NCI-H1436 (cell line): Measurements from ENCODE around the gene GPR39.

Experiments
- DNase-seq: peaks from one replicate; lab custom pipeline; 2025; lab: John Stamatoyannopoulos, UW

GPR39 gene

DNA sequence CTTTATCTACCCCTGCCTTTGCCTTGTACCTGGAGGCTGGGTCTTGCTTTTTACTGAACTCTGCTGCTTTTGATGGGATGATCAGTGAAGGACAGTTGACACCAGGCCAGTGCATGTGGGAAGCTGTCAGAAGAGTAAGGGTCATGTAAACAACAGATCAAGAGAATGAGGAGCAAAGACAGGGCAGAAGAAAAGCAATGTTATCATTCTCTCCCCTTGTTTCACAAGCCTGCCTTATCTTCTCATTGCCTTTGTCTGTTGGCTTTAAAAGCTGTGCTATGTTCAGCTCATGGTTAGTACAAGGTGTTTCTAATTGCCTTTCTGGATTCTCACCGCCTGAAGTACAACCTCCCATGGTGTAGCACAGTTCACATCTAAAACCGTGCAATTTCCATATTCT is 225.8 kb downstream of the GPR39 start:
- no peak for DNase-seq

DNA sequence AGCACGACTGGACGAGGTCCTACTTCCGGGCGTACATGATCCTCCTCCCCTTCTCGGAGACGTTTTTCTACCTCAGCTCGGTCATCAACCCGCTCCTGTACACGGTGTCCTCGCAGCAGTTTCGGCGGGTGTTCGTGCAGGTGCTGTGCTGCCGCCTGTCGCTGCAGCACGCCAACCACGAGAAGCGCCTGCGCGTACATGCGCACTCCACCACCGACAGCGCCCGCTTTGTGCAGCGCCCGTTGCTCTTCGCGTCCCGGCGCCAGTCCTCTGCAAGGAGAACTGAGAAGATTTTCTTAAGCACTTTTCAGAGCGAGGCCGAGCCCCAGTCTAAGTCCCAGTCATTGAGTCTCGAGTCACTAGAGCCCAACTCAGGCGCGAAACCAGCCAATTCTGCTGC is 228.6 kb downstream of the GPR39 start:
- no peak for DNase-seq

DNA sequence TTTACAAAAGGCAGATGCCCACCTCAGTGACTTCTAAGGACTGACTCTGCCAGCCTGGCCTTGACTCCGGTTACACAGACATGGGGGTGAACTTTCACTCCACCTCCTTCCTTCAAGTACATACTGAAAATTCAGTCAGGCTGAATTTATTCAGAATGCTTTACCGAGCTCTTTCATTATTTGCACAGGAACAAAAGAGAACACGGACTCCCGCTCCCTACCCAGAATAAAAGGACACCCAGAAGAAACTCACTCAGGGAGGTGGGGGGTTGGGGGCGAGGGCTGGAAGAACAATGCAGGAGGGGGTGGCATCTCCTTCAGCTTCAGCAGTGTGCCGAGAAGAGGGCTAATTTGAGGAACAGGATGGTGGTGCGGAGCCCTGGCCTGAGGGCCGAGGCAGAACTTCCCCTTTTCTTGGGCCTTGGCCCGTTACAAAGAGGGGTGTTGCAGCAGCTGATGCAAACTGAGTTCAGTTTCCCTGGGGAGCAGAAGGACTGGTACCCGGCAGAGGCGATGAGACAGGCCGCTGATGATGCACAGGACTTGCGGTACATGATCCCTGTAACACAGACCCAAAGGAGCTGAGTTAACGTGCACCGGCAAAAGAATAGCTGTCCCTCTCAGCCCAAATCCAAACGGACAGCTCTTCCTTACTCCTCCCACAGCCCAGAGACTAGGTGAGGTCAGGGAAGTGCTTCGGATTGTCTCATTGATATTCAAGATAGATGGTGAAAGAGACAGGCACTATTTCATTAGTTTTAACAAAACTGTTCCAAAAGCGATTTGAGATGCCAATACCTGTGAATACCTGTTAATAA is 229.3 kb downstream of the GPR39 start:
- no peak for DNase-seq

GRCh38 chr2:132646540-132647108 is 230.0 kb downstream of the GPR39 start:
- no peak for DNase-seq

DNA sequence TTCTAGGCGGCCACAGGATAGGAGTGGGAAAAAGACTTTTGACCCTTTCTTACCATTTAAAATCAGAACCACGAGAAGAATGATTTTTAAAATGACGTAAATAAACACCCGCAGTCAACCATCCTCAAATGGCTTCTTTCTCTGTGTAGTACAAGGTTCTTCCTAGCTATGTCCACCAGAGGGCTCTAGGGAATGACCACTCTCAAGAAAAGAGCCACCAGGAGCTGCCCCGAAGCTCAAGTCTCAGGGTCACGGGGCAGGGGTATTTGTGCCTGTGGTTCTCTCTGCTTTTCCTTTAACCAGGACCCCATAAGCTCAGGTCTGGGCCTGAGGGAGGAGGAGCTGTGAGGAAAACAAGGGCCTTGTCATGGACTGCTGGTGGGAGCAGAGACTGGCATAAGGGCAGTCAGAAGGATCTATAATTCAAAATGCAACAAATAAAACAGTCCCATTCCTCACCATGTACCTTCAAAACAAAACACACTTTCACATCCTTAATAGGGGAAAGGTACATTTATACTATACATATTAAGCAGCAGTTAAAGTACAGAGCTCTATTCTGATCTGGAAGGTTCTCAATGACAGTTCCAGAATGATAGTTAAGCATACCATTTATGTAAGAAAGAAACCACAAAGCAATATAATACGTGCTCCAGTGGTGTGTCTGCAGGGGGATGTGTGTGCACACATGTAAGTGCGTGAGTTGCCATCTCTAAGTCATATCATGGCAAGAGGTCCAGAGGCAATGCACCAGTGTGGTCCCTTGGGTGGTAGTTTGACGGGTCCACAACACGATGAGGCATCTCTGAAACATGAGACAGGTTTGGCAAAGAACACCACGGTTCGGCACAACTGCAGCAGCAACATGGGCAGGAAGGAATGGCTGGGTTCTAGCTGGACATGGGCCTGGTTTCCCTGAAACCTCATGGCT is 234.8 kb downstream of the GPR39 start:
- DNase-seq, result peak; percentile 23

DNA sequence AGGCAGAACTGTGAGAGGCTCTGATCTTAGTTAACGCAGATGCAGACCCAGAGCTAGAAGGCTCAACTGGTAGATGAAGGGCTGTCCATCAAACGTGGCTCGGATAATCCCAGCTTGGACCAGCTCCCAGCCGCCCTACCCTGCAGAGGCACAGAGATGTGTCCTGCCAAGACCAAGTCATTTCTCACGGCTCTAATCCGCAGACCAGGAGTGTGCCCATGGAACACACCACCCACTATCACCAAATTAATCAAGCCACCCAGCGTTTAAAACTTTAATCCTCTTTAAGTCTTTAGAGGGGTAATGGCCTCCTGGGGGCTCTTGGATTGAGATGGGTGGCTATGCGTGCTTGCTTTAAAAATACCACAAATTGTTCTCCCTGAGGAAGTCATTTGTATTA is 235.9 kb downstream of the GPR39 start:
- no peak for DNase-seq

DNA sequence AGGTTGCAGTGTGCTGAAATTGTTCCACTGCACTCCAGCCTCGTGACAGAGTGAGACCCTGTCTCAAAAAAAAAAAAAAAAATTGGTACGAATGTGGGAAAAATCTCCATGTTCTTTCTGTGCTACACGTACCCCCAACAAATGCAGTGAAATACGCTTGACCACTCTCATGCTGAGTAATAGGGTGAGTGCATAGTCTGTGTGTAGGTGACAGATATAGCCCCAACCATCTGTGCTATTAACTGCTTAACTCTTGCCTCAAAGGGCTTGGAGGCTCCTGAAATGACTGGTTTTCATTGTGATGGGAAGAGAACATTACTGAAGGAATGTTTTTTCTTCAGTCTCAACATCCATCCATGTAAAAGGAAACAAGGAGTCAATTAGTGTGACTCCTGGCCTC is 237.7 kb downstream of the GPR39 start:
- no peak for DNase-seq

DNA sequence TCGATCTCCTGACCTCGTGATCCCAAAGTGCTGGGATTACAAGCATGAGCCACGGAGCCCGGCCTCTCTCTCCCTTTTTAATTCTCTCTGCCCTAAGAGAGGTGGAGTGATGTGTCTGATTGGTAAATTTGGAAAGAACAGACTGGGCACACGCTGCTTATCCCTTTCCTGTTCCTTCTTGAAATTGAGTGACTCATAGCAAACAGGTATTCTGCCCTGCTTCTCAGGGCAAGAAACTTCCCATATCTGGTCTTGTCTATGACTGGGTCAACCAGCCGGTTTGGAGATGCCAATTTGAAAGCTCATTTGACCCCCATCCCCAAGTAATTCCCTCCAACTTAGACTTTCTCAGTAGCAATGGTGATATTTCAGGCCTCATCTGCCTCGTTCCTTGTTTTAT is 238.4 kb downstream of the GPR39 start:
- DNase-seq, result no peak

- no peak for DNase-seq
Measured at GRCh38 chr2:132656266-132656975, 239.8 kb downstream of the GPR39 start.

DNA sequence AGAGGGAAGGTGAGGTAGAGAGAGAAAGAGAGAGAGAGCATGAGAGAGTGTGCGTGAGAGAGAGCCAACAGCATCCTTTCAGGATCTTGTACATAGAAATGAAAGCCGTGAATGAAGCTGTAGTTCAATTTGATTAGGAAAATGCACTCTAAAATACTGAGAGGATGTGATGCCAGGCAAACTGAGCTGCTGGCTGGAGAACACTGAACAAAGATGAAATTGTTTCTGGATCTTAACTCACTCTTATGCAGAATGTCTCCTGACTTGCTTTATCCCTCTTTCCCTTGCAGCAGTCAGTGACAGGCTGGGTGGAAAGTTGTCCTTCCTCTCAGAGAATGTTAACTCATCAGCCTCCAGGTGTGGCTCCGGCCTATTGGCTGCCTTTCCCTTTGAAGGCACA is 242.7 kb downstream of the GPR39 start:
- DNase-seq, result no peak

DNA sequence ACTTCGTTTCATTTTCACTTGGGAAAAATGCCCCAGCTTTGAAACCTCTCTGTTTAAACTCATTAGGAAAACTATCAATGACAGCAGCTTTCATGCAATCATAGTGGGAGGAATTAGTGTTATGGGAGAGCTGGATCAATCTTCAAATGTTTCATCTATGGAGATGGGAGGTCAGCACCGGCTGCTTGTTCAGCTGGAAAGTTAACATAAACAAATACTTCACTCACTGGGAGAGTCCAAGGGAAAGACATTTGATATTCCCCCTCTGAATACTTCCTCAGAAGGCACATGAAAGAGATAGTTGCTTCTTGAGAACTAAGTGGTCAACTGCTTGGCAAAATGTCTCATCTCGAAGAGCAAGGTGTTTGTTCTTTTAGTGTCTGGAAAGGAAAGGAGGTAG is 246.1 kb downstream of the GPR39 start:
- DNase-seq, result no peak

DNA sequence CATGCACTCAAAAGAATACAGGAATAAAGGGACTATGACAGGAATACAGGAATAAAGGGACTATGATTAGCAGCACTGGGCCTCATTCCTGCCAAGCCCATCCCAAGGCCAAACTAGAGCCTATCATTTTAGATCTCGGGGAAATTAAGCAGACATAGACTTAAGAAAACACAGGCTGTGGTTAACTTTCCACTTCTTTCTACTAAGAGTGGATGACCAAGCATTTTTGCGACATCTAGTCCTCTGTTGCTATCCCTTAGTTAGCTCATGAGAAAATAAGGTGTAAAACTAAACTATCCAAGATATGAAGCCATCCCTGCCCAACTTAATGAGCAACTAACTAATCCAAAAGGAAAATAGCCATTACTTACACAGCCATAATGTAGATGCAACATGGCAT is 247.5 kb downstream of the GPR39 start:
- DNase-seq, result no peak

- DNase-seq, result no peak
Measured at GRCh38 chr2:132665401-132666140, 249.0 kb downstream of the GPR39 start.

GRCh38 chr2:132667706-132668105 is 251.1 kb downstream of the GPR39 start:
- DNase-seq, result no peak

DNA sequence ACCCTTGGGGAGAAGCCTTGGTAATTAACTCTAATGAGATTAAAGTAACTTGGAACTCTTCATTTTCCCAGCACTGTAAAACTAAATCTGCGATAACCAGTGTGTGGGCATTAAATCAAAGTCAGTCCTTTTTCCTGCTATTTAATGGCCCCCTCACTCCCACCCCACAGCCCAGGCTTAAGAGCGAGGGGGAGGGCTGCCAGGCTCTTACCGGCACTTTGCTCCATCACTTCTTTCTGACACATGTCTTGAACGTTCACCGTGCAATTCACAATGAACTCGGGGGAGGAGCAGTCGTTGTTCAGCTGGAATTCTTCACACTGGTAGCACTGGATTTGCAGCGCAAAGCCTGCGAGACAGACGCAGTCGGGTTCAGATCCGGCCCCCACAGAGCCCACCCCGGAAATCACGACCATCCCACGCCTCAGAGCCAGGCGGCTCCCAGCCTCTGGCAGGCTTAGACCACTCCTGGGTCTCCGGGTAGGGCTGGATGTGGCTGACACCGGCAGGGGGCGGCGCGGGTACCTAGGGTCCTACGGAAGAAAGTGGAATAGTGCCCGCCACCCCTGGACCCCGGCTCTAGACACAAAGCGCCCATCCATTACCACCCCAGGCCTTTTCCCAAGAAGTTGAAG is 251.7 kb downstream of the GPR39 start:
- peak; percentile 15 for DNase-seq

DNA sequence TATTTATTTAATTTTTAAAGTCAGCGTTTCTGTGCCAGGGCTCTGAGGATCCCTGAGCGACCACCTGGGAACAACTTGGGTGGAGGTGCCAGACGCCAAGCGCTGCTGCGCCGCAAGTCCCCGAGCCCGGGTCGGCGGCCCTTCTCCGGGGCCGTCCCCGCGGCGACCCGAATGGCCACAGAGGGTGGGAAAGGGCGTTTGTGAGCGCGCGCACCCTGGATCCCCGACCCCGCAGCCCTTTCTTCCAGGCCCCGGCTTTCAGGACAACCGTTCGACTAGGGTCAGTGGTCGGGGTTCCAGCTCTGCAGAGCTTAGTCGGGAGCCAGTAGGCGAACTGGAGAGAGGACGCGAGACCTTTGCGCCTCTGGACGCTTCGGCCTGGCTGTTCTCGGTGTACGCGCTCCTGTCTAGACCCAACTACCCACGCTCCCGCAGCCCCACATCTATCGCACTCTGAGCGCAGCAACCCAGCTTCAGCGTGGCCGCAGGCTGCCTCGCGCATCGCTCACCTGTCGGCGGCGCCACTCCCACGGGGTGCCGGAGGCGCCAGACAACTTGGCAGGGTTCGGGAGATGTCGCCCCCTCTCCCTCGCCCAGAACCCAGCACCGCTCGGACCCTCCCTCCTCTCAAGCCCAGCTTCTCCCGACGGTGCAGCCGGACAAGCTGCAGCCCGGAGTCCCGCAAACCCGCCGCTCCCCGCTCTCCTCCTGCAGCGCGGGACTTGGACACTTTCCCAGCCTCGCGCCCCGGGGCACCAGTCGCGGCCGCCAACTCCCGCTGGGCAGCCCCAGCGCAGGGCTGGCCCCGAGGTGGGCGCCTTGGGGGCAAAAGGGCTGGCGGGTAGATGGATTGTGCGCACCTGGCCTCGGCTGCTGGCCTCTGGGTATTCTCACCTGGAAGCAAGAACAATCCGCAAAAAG is 252.6 kb downstream of the GPR39 start:
- DNase-seq, result peak; percentile 35

- peak; percentile 14 for DNase-seq
Measured at GRCh38 chr2:132669908-132670495, 253.4 kb downstream of the GPR39 start, which contains the start of gene LYPD1. Gene LYPD1 (minus strand): TSS chr2:132670205. CDS start chr2:132669932, 273 bp downstream.

GRCh38 chr2:132670496-132671150 is 254.0 kb downstream of the GPR39 start:
- DNase-seq, result peak; percentile 27
